HG03460 (cell line): Measurements from ENCODE around the gene SORCS1.

ENCODE experiments used
- ATAC-seq: cut with Tn5 transposase; IDR thresholded peaks from one replicate; pipeline ENCODE4 v1.9.1; 2021; ENCODE audit not compliant: unreplicated experiment

Gene SORCS1

GRCh38 chr10:106557053-106557452, 607.5 kb downstream of the SORCS1 start:
- no peak for ATAC-seq

- no peak for ATAC-seq
Observed at GRCh38 chr10:106555599-106555998, 608.9 kb downstream of the SORCS1 start.

GRCh38 chr10:106551501-106552062, 612.9 kb downstream of the SORCS1 start:
- no peak for ATAC-seq

GRCh38 chr10:106548832-106549231, 615.7 kb downstream of the SORCS1 start:
- ATAC-seq, result no peak

GRCh38 chr10:106547047-106547635, 617.4 kb downstream of the SORCS1 start:
- no peak for ATAC-seq

GRCh38 chr10:106542461-106542860, 622.0 kb downstream of the SORCS1 start:
- ATAC-seq, result no peak

- no peak for ATAC-seq
Observed at GRCh38 chr10:106540645-106541044, 623.9 kb downstream of the SORCS1 start.

- ATAC-seq, result no peak
Observed at GRCh38 chr10:106537866-106538265, 626.6 kb downstream of the SORCS1 start.

GRCh38 chr10:106535304-106535953, 629.1 kb downstream of the SORCS1 start:
- no peak for ATAC-seq

- no peak for ATAC-seq
Observed at GRCh38 chr10:106534441-106534840, 630.1 kb downstream of the SORCS1 start.

- no peak for ATAC-seq
Observed at GRCh38 chr10:106528702-106529101, 635.8 kb downstream of the SORCS1 start.

GRCh38 chr10:106525835-106526234, 638.7 kb downstream of the SORCS1 start:
- no peak for ATAC-seq
